H1 (cell line): ENCODE results near the gene SNX25. TPM values are rescaled to one million over a fixed set of nuclear protein-coding genes. Genes with fewer than 3 reads are reported as not detected.

Experiments used
- BRCA1 ChIP-seq: IDR thresholded peaks from 2 replicates; pipeline ENCODE4 v1.6.1; 2012; ENCODE audit warnings: low read depth, low read length, improper control_type of control experiment
- KDM1A ChIP-seq: fragments of 200-600, 300-600 bp; sonication (generic); IDR thresholded peaks from 2 replicates; pipeline ENCODE4 v1.7.1; 2016; ENCODE audit warnings: mild to moderate bottlenecking, low read length, borderline replicate concordance
- SIN3A ChIP-seq, 2 experiments: IDR thresholded peaks in 1 of 2; conservative IDR thresholded peaks in 1 of 2; 2 replicates each; pipeline ENCODE4 v1.6.1; 2011 to 2012; ENCODE audit warnings: low read length in 2 of 2, improper control_type of control experiment in 1 of 2, low read depth in 1 of 2, mild to moderate bottlenecking in 1 of 2
- TBP ChIP-seq: IDR thresholded peaks from 2 replicates; pipeline ENCODE4 v1.6.1; 2011; ENCODE audit warnings: low read depth, low read length, improper control_type of control experiment
- polyA plus RNA-seq, 7 experiments: library from polyadenylated mRNA; depleted of rRNA in 3 of 7; stranded (reverse) in 5 of 7; unstranded in 2 of 7; fragments of >200 nt in 5 of 7; fragments of 200-250 nt in 2 of 7; gene quantifications; 1 replicate in 5 of 7; 2 replicates in 1 of 7; 4 replicates in 1 of 7; pipeline versions ENCODE4 v1.2.1 to v1.2.3, GENCODE V29; 2011 to 2013; ENCODE audit warnings: missing spikeins in 2 of 7, mixed read lengths in 2 of 7
- total RNA-seq: library from RNA; stranded (reverse); fragmentation: NEBNext Ultra II Directional; extraction: Animal tissue kit (Norgen Biotek cat#: 25700); gene quantifications from 2 replicates; pipeline ENCODE4 v1.2.1, GENCODE V29; 2021

Gene SNX25
- total and polyA plus RNA-seq, 2 of the 8 experiments (the other 6 are each of a cell fraction or from before 2014, with no cell fraction given): 5.4 to 19.9 TPM

- TF ChIP-seq KDM1A: no peak
- TF ChIP-seq BRCA1: no peak
- no peak for TF ChIP-seq TBP
- TF ChIP-seq SIN3A (conservative IDR thresholded peaks at IDR 0.05 in 1 of 2, IDR thresholded peaks at IDR 0.05 in 1 of 2; ENCODE audit: low read depth in 1 of 2, low read length in 2 of 2): no peak
Measured at GRCh38 chr4:185298728-185299430, 89.5 kb downstream of the SNX25 start (continued).
